SK-N-SH (cell line): ENCODE measurements around the gene CYP46A1. TPM values are rescaled to one million over a fixed set of nuclear protein-coding genes. Genes with fewer than 3 reads are reported as not detected.

Experiments
- CTCF ChIA-PET: fragments of 300-600, 350-600 bp; formaldehyde crosslinking; extraction: SDS; loops from one replicate; lab custom pipeline; 2021; lab: Yijun Ruan, JAX
- POLR2A ChIA-PET: fragments of 350-600 bp; sonication (Branson Sonifier 250); formaldehyde crosslinking; extraction: SDS; loops from one replicate; lab custom pipeline; 2020; ENCODE audit warnings: antibody characterized with exemption, inconsistent platforms; lab: Yijun Ruan, JAX
- DNase-seq: peaks from one replicate; pipeline ENCODE4 v3.0.0; 2012
- H2AFZ ChIP-seq: fragments of 200-600 bp; sonication (generic); 2 replicates; pipeline ENCODE4 v1.8.1; 2016; ENCODE audit warnings: antibody characterized with exemption, mild to moderate bottlenecking, low read depth
- H3F3A ChIP-seq: fragments of 200-600 bp; sonication (generic); replicated peaks from 2 replicates; pipeline ENCODE3; 2016; ENCODE audit warnings: antibody characterized with exemption, mild to moderate bottlenecking; ENCODE audit not compliant: insufficient read depth
- H3K27ac ChIP-seq, 2 experiments: fragments of 200-500 bp in 1 of 2; fragments of 200-600 bp in 1 of 2; sonication (Bioruptor generic) in 1 of 2; sonication (generic), shearing (Covaris generic) in 1 of 2; 2 replicates each; pipeline versions ENCODE4 v1.5.1 to v1.6.1; 2014 to 2016; ENCODE audit warnings: low read depth in 2 of 2, inconsistent platforms in 1 of 2, low read length in 1 of 2, mild to moderate bottlenecking in 1 of 2, mixed read lengths in 1 of 2
- H3K27me3 ChIP-seq: fragments of 200-600 bp; sonication (generic), shearing (Covaris generic); 2 replicates; pipeline ENCODE4 v1.6.1; 2016; ENCODE audit warnings: mixed run types; ENCODE audit not compliant: insufficient read depth
- H3K36me3 ChIP-seq, 2 experiments: fragments of 200-500 bp in 1 of 2; fragments of 200-600 bp in 1 of 2; sonication (Bioruptor generic) in 1 of 2; sonication (generic) in 1 of 2; replicated peaks in 1 of 2; 2 replicates each; pipeline versions ENCODE3 to v1.5.1; 2014 to 2016; ENCODE audit warnings: low read length in 1 of 2, mild to moderate bottlenecking in 1 of 2; ENCODE audit not compliant: insufficient read depth in 2 of 2, control insufficient read depth in 1 of 2
- H3K4me1 ChIP-seq, 2 experiments: fragments of 200-500 bp in 1 of 2; fragments of 200-600 bp in 1 of 2; sonication (Bioruptor generic) in 1 of 2; sonication (generic), shearing (Covaris generic) in 1 of 2; 2 replicates each; pipeline versions ENCODE4 v1.5.1 to v1.6.1; 2014 to 2016; ENCODE audit warnings: low read depth in 1 of 2, low read length in 1 of 2, mixed run types in 1 of 2; ENCODE audit not compliant: insufficient read depth in 2 of 2, control insufficient read depth in 1 of 2
- H3K4me2 ChIP-seq: fragments of 200-600 bp; sonication (generic), shearing (Covaris generic); 2 replicates; pipeline ENCODE4 v1.6.1; 2017; ENCODE audit warnings: mixed run types
- H3K4me3 ChIP-seq, 2 experiments: fragments of 200-500 bp in 1 of 2; fragments of 200-600 bp in 1 of 2; sonication (Bioruptor generic) in 1 of 2; sonication (generic), shearing (Covaris generic) in 1 of 2; 2 replicates each; pipeline versions ENCODE4 v1.5.1 to v1.8.1; 2014 to 2016; ENCODE audit warnings: low read depth in 2 of 2, inconsistent platforms in 1 of 2, low read length in 1 of 2, mild to moderate bottlenecking in 1 of 2, mixed read lengths in 1 of 2, moderate library complexity in 1 of 2
- H3K79me2 ChIP-seq: fragments of 200-600 bp; sonication (generic); 2 replicates; pipeline ENCODE4 v1.8.1; 2017; ENCODE audit warnings: mild to moderate bottlenecking; ENCODE audit not compliant: insufficient read depth
- H3K9ac ChIP-seq: fragments of 200-600 bp; sonication (generic); 2 replicates; pipeline ENCODE4 v1.6.1; 2017; ENCODE audit warnings: mixed run types
- H3K9me2 ChIP-seq: fragments of 200-600 bp; sonication (generic); 2 replicates; pipeline ENCODE4 v1.6.1; 2017; ENCODE audit warnings: mixed run types
- H3K9me3 ChIP-seq: fragments of 200-600 bp; sonication (generic); 2 replicates; pipeline ENCODE4 v1.6.1; 2017; ENCODE audit warnings: mixed run types, mild to moderate bottlenecking, moderate library complexity
- H4K20me1 ChIP-seq: fragments of 200-600 bp; sonication (generic); 2 replicates; pipeline ENCODE4 v1.6.1; 2017; ENCODE audit warnings: mild to moderate bottlenecking, mixed run types; ENCODE audit not compliant: insufficient read depth
- ELF1 ChIP-seq: IDR thresholded peaks from 2 replicates; pipeline ENCODE4 v1.4.0; 2012
- EP300 ChIP-seq, 2 experiments: IDR thresholded peaks; 2 replicates each; pipeline versions ENCODE4 v1.4.0 to v1.6.1; 2012; ENCODE audit warnings: borderline replicate concordance in 1 of 2, low read depth in 1 of 2, low read length in 1 of 2
- FOXJ3 ChIP-seq: sonication (generic); formaldehyde crosslinking; IDR thresholded peaks from 2 replicates; pipeline ENCODE4 v1.5.1; 2020; ENCODE audit warnings: mild to moderate bottlenecking, missing genetic modification reagents
- GATA2 ChIP-seq: sonication (generic); formaldehyde crosslinking; IDR thresholded peaks from 2 replicates; pipeline ENCODE4 v1.5.0; 2020; ENCODE audit warnings: mild to moderate bottlenecking, missing genetic modification reagents
- NRF1 ChIP-seq: IDR thresholded peaks from 2 replicates; pipeline ENCODE4 v1.6.1; 2012; ENCODE audit warnings: low read depth, mild to moderate bottlenecking, low read length
- POLR2AphosphoS5 ChIP-seq: IDR thresholded peaks from 2 replicates; pipeline ENCODE4 v1.6.1; 2012; ENCODE audit warnings: low read depth, low read length
- REST ChIP-seq: IDR thresholded peaks from 2 replicates; pipeline ENCODE4 v1.6.1; 2012; ENCODE audit warnings: mild to moderate bottlenecking, low read depth, low read length, moderate library complexity
- SIN3A ChIP-seq: IDR thresholded peaks from 2 replicates; pipeline ENCODE4 v1.6.1; 2012; ENCODE audit warnings: low read depth, mild to moderate bottlenecking, low read length, moderate library complexity, borderline replicate concordance
- SMC3 ChIP-seq: IDR thresholded peaks from 2 replicates; pipeline ENCODE4 v1.6.1; 2012; ENCODE audit warnings: low read depth, low read length, improper control_type of control experiment
- TCF12 ChIP-seq: IDR thresholded peaks from 2 replicates; pipeline ENCODE4 v1.4.0; 2012
- USF2 ChIP-seq: fragments of 150-350 bp; IDR thresholded peaks from 2 replicates; pipeline ENCODE4 v1.6.1; 2017; ENCODE audit warnings: antibody characterized with exemption, low read length, low read depth, borderline replicate concordance
- YY1 ChIP-seq: IDR thresholded peaks from 2 replicates; pipeline ENCODE4 v1.4.0; 2012; ENCODE audit warnings: low read depth, mild to moderate bottlenecking
- WGBS: methylation state at CpG from one replicate; pipeline ENCODE4 v1.1.6; 2017; ENCODE audit warnings: low lambda C conversion rate; 5-methylcytosine and 5-hydroxymethylcytosine counted together
- polyA plus RNA-seq, 3 experiments: library from polyadenylated mRNA; depleted of rRNA; stranded (reverse); fragments of >200 nt; gene quantifications; 2 replicates each; pipeline ENCODE4 v1.2.3, GENCODE V29; 2012
- TF ChIP-seq, protein P1 (sequence below): IDR thresholded peaks from 2 replicates; pipeline ENCODE4; 2012

CYP46A1 gene
- polyA plus RNA-seq, 1 of the 3 experiments (the other 2 are of a cell fraction) = 0.30 TPM

GRCh38 chr14:99651953-99652746 lies 31.9 kb upstream of the CYP46A1 start:
- DNase-seq = no peak
- no peaks in the 10 kb centered on the region for H3K9me3 ChIP-seq
- POLR2A ChIA-PET = no interaction called here

DNA sequence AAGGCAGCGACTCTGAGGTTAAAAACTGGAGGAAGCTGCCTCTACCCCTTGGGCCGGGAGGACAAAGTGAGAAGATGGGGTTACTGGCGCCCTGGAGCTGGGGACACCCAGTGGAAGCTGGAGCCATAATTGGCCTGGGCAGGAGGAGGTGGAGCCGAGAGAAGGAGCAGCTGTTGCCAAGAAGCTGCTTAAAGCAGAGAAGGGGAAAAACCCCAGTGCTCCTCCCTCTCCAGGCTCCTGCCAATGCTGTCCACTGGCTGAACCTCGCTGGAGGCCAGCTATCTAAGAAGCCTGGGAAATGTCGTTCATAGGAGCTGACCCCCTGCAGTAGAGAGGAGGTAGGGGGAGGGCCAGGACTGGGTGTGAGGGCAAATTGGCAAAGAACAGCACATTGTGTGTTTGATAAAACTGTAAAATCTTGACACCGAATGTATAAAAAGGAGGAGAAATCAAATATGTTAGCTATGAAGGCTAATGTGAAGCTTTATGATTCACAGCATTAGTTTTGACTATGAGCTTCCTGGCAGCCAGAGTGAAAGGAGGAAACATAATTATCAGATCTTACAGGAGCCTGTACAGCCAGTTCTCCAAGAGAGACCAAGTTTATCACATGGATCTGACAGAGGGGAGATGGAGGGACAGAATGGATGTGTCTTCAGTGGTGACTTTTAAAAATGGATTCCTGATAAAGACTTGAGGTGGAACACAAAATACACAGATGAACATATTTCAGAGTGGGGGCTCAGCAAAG lies 29.7 kb upstream of the CYP46A1 start:
- Histone ChIP-seq H3K9me3 (no peaks in the 10 kb centered on the region), H3K4me1 (no peaks in the 10 kb centered on the region; a peak in 1 of 4 replicates), H2AFZ (no peak overlapping the region), H3K79me2 (no peaks in the 10 kb centered on the region), H3K36me3 (no peaks in the 10 kb centered on the region), H3K27me3 (no peaks in the 10 kb centered on the region), H3K27ac (no peak overlapping the region), H3F3A (peaks cover 5% of the 10 kb centered on the region), H3K4me3 (no peak overlapping the region), H4K20me1 (no peaks in the 10 kb centered on the region), H3K4me2 (no peak overlapping the region; the same call in 1 of the 2 replicates), H3K9ac (no peak overlapping the region), H3K9me2 (no peaks in the 10 kb centered on the region)
- ChIA-PET CTCF (interaction anchor here (0.6 to 1.4 kb wide), 3 partner anchors 25 to 137 kb away, joined by 3 read pairs; no protein-coding TSS in a partner anchor), POLR2A (no interaction called here)
- TF ChIP-seq YY1 = peak; percentile 47; the same call in 1 of the 2 replicates
- TF ChIP-seq GATA2 (CRISPR knock-in tag) = no peak
- TF ChIP-seq, protein P1, sequence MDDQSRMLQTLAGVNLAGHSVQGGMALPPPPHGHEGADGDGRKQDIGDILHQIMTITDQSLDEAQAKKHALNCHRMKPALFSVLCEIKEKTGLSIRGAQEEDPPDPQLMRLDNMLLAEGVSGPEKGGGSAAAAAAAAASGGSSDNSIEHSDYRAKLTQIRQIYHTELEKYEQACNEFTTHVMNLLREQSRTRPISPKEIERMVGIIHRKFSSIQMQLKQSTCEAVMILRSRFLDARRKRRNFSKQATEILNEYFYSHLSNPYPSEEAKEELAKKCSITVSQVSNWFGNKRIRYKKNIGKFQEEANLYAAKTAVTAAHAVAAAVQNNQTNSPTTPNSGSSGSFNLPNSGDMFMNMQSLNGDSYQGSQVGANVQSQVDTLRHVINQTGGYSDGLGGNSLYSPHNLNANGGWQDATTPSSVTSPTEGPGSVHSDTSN = 0 out of 2 replicates have a peak, but pooled peaks have one; percentile 5
- no peak for TF ChIP-seq POLR2AphosphoS5
- 0 out of 2 replicates have a peak, but pooled peaks have one; percentile 14 for TF ChIP-seq TCF12
- TF ChIP-seq REST = peak; percentile 52; the same call in 1 of the 2 replicates
- WGBS = 44% methylated on average over 7 of the region's 7 CpGs
- no peak for DNase-seq

More at GRCh38 chr14:99651953-99652746, 31.9 kb upstream of the CYP46A1 start:
- Histone ChIP-seq H3K9ac (no peak overlapping the region), H2AFZ (no peak overlapping the region), H3K9me2 (no peaks in the 10 kb centered on the region), H3K27ac (no peak overlapping the region), H3K4me1 (no peaks in the 10 kb centered on the region; a peak in 1 of 4 replicates), H4K20me1 (no peaks in the 10 kb centered on the region), H3K4me2 (no peak overlapping the region), H3K27me3 (no peaks in the 10 kb centered on the region), H3F3A (peaks cover 5% of the 10 kb centered on the region), H3K79me2 (no peaks in the 10 kb centered on the region), H3K4me3 (no peak overlapping the region), H3K36me3 (no peaks in the 10 kb centered on the region)
- CTCF ChIA-PET = interaction anchor here (0.6 kb wide), 1 partner anchor 218 kb away, joined by 3 read pairs; no protein-coding TSS in a partner anchor
- TF ChIP-seq SIN3A (no peak), FOXJ3 (no peak), ELF1 (no peak), NRF1 (no peak), SMC3 (no peak), USF2 (no peak), EP300 (IDR thresholded peaks at IDR 0.05; ENCODE audit: borderline replicate concordance in 1 of 2, low read depth in 1 of 2, low read length in 1 of 2) (no peak)
- WGBS = 86% methylated on average over 11 of the region's 32 CpGs
